Amniotic epithelial cell (primary cell): Measurements from ENCODE around the gene FHL2.
"Not testable (repeated sequence)": the region's sequence is repeated elsewhere in the genome, so short reads cannot be mapped to it uniquely, and the experiment has no call there.

Source experiments
- DNase-seq: peaks from one replicate; pipeline ENCODE4 v3.0.0-alpha.2; 2010; ENCODE audit warnings: low read depth

Gene FHL2

GRCh38 chr2:105339414-105339813 is 59.4 kb downstream of the FHL2 start:
- DNase-seq, result no peak

GRCh38 chr2:105338020-105338385 is 60.8 kb downstream of the FHL2 start:
- DNase-seq, result no peak

GRCh38 chr2:105337122-105338019 is 61.5 kb downstream of the FHL2 start, which contains the start of gene C2orf49:
TSS of gene C2orf49 (plus strand) at chr2:105337540. CDS start at chr2:105337588, 48 bp downstream.
- peak; percentile 77 for DNase-seq

- no peak for DNase-seq
These were observed 62.1 kb downstream of the FHL2 start for GRCh38 chr2:105336786-105337121.

GRCh38 chr2:105335469-105335868 is 63.4 kb downstream of the FHL2 start:
- DNase-seq, result no peak

GRCh38 chr2:105334211-105334610 is 64.6 kb downstream of the FHL2 start:
- DNase-seq, result no peak

- no peak for DNase-seq
These were observed 68.0 kb downstream of the FHL2 start for GRCh38 chr2:105330681-105331375.

GRCh38 chr2:105329561-105330495 is 69.0 kb downstream of the FHL2 start, which contains the start of gene TGFBRAP1:
TSS of gene TGFBRAP1 (minus strand) at chr2:105329735. CDS start at chr2:105308301, 21,434 bp downstream.
- DNase-seq, result peak; percentile 35

GRCh38 chr2:105329197-105329554 is 69.7 kb downstream of the FHL2 start:
- DNase-seq, result no peak

- DNase-seq, result peak; percentile 42
These were observed 70.3 kb downstream of the FHL2 start for GRCh38 chr2:105328281-105329196.

GRCh38 chr2:105327690-105328089 is 71.2 kb downstream of the FHL2 start:
- peak; percentile 57 for DNase-seq

- DNase-seq, result not testable (repeated sequence)
These were observed 71.6 kb downstream of the FHL2 start for GRCh38 chr2:105327271-105327670.

GRCh38 chr2:105325389-105325963 is 73.4 kb downstream of the FHL2 start:
- peak; percentile 86 for DNase-seq

GRCh38 chr2:105324732-105325131 is 74.1 kb downstream of the FHL2 start:
- DNase-seq, result peak; percentile 94

- no peak for DNase-seq
These were observed 74.8 kb downstream of the FHL2 start for GRCh38 chr2:105324101-105324500.

- DNase-seq, result no peak
These were observed 75.7 kb downstream of the FHL2 start for GRCh38 chr2:105323111-105323510.

- peak; percentile 33 for DNase-seq
These were observed 76.8 kb downstream of the FHL2 start for GRCh38 chr2:105321875-105322646.

GRCh38 chr2:105320651-105321215 is 78.1 kb downstream of the FHL2 start:
- DNase-seq, result no peak

GRCh38 chr2:105317937-105318336 is 80.9 kb downstream of the FHL2 start:
- no peak for DNase-seq

- no peak for DNase-seq
These were observed 83.5 kb downstream of the FHL2 start for GRCh38 chr2:105315314-105315713.
